GM21381 (cell line): ENCODE results near the gene VTI1B.
"Not testable (repeated sequence)": the region's sequence is repeated elsewhere in the genome, so short reads cannot be mapped to it uniquely, and the experiment has no call there.

ENCODE experiments used
- ATAC-seq: cut with Tn5 transposase; IDR thresholded peaks from one replicate; pipeline ENCODE4 v1.9.1; 2021; ENCODE audit warnings: mild to moderate bottlenecking, moderate library complexity; ENCODE audit not compliant: unreplicated experiment

Gene VTI1B

GRCh38 chr14:67674480-67675218 lies at the start of gene VTI1B:
VTI1B (minus strand) TSS chr14:67674632; CDS start chr14:67674489, 143 bp downstream.
- ATAC-seq: peak; percentile 89

GRCh38 chr14:67722293-67722692 lies 47.9 kb upstream of the VTI1B start:
- no peak for ATAC-seq

GRCh38 chr14:67721875-67722274 lies 47.4 kb upstream of the VTI1B start:
- no peak for ATAC-seq

GRCh38 chr14:67719866-67720265 lies 45.4 kb upstream of the VTI1B start:
- no peak for ATAC-seq

GRCh38 chr14:67719385-67719784 lies 45.0 kb upstream of the VTI1B start:
- ATAC-seq: not testable (repeated sequence)

- ATAC-seq: no peak
Observed at GRCh38 chr14:67718265-67718664, 43.8 kb upstream of the VTI1B start.

- no peak for ATAC-seq
Observed at GRCh38 chr14:67717048-67717447, 42.6 kb upstream of the VTI1B start.

- ATAC-seq: no peak
Observed at GRCh38 chr14:67710209-67710608, 35.8 kb upstream of the VTI1B start.

GRCh38 chr14:67709796-67710195 lies 35.4 kb upstream of the VTI1B start:
- ATAC-seq: not testable (repeated sequence)

- ATAC-seq: not testable (repeated sequence)
Observed at GRCh38 chr14:67709346-67709745, 34.9 kb upstream of the VTI1B start.

- ATAC-seq: no peak
Observed at GRCh38 chr14:67705211-67705610, 30.8 kb upstream of the VTI1B start.

GRCh38 chr14:67704484-67705089 lies 30.2 kb upstream of the VTI1B start:
- ATAC-seq: no peak

GRCh38 chr14:67703997-67704396 lies 29.6 kb upstream of the VTI1B start:
- no peak for ATAC-seq

- not testable (repeated sequence) for ATAC-seq
Observed at GRCh38 chr14:67701492-67701891, 27.1 kb upstream of the VTI1B start, which contains the start of gene RDH12. RDH12 (plus strand) TSS chr14:67701886; CDS start chr14:67722643, 20,757 bp downstream.

GRCh38 chr14:67698179-67698578 lies 23.7 kb upstream of the VTI1B start:
- no peak for ATAC-seq

GRCh38 chr14:67697006-67697405 lies 22.6 kb upstream of the VTI1B start:
- no peak for ATAC-seq

- ATAC-seq: peak; percentile 85
Observed at GRCh38 chr14:67695394-67695949, 21.0 kb upstream of the VTI1B start, which contains the start of gene RDH11. RDH11 (minus strand) TSS chr14:67695764; CDS start chr14:67695703, 61 bp downstream.

GRCh38 chr14:67694791-67695393 lies 20.5 kb upstream of the VTI1B start:
- ATAC-seq: peak; percentile 91

- ATAC-seq: no peak
Observed at GRCh38 chr14:67690011-67690410, 15.6 kb upstream of the VTI1B start.

- ATAC-seq: no peak
Observed at GRCh38 chr14:67683842-67684241, 9.4 kb upstream of the VTI1B start.

GRCh38 chr14:67680941-67681340 lies 6.5 kb upstream of the VTI1B start:
- ATAC-seq: no peak
